WI38 (cell line): ENCODE results near the gene SUGCT.
"Not testable (repeated sequence)": the region's sequence is repeated elsewhere in the genome, so short reads cannot be mapped to it uniquely, and the experiment has no call there.

Source experiments
- H3K4me3 ChIP-seq: 2 replicates; pipeline ENCODE4 v1.5.1; 2011; ENCODE audit warnings: low read depth, mild to moderate bottlenecking, control low read depth, low read length
- CTCF ChIP-seq: IDR thresholded peaks from 2 replicates; pipeline ENCODE4 v1.5.1; 2012; ENCODE audit warnings: low read depth, mild to moderate bottlenecking, control low read depth, low read length

SUGCT gene

GRCh38 chr7:40098810-40099209 lies 36.0 kb upstream of the SUGCT start:
- no peak for TF ChIP-seq CTCF

GRCh38 chr7:40099837-40100236 lies 35.0 kb upstream of the SUGCT start:
- H3K4me3 ChIP-seq: no peak overlapping the region
- TF ChIP-seq CTCF: no peak

More at GRCh38 chr7:40098810-40099209, 36.0 kb upstream of the SUGCT start:
- no peak overlapping the region for H3K4me3 ChIP-seq

- H3K4me3 ChIP-seq: no peak overlapping the region
- no peak for TF ChIP-seq CTCF
These were observed 33.6 kb upstream of the SUGCT start for GRCh38 chr7:40101201-40101600.

- no peak for TF ChIP-seq CTCF
These were observed 31.9 kb upstream of the SUGCT start for GRCh38 chr7:40102897-40103296.

GRCh38 chr7:40105879-40106473 lies 28.8 kb upstream of the SUGCT start:
- no peak for TF ChIP-seq CTCF
- no peak overlapping the region for H3K4me3 ChIP-seq

More at GRCh38 chr7:40102897-40103296, 31.9 kb upstream of the SUGCT start:
- H3K4me3 ChIP-seq: no peak overlapping the region

GRCh38 chr7:40115936-40116335 lies 18.9 kb upstream of the SUGCT start:
- no peak overlapping the region for H3K4me3 ChIP-seq
- TF ChIP-seq CTCF: no peak

- H3K4me3 ChIP-seq: not testable (repeated sequence)
These were observed 17.6 kb upstream of the SUGCT start for GRCh38 chr7:40117199-40117598.

- not testable (repeated sequence) for H3K4me3 ChIP-seq
These were observed 16.6 kb upstream of the SUGCT start for GRCh38 chr7:40118201-40118600.
